ENCODE results near the gene TAC4.
"Not testable (repeated sequence)": the region's sequence is repeated elsewhere in the genome, so short reads cannot be mapped to it uniquely, and the experiment has no call there.

TAC4 gene

GRCh38 chr17:49829026-49829425 lies 18.8 kb downstream of the TAC4 start:
- Histone ChIP-seq H3K4me1 (ENCODE audit: insufficient read depth, low read length) (no peaks in the 10 kb centered on the region), H3K36me3 (ENCODE audit: insufficient read depth, low read length) (peaks cover 74% of the 10 kb centered on the region), H2AFZ (ENCODE audit: low read depth, low read length) (no peak overlapping the region), H3K9me3 (ENCODE audit: low read length) (no peaks in the 10 kb centered on the region), H3K27me3 (ENCODE audit: insufficient read depth, low read length) (no peaks in the 10 kb centered on the region), H3K4me3 (ENCODE audit: low read length) (no peak overlapping the region)

GRCh38 chr17:49828325-49828724 lies 19.5 kb downstream of the TAC4 start:
- peaks cover 74% of the 10 kb centered on the region for H3K36me3 ChIP-seq (ENCODE audit: insufficient read depth, low read length)
- not testable (repeated sequence) for H2AFZ ChIP-seq (ENCODE audit: low read depth, low read length); H3K4me3 ChIP-seq (ENCODE audit: low read length); H3K4me1 ChIP-seq (ENCODE audit: insufficient read depth, low read length); H3K27me3 ChIP-seq (ENCODE audit: insufficient read depth, low read length); H3K9me3 ChIP-seq (ENCODE audit: low read length)

- no peaks in the 10 kb centered on the region for H3K4me1 ChIP-seq (ENCODE audit: insufficient read depth, low read length)
- no peaks in the 10 kb centered on the region for H3K27me3 ChIP-seq (ENCODE audit: insufficient read depth, low read length)
- peaks cover 92% of the 10 kb centered on the region for H3K36me3 ChIP-seq (ENCODE audit: insufficient read depth, low read length)
- no peaks in the 10 kb centered on the region for H3K9me3 ChIP-seq (ENCODE audit: low read length)
- no peak overlapping the region for H2AFZ ChIP-seq (ENCODE audit: low read depth, low read length)
- no peak overlapping the region for H3K4me3 ChIP-seq (ENCODE audit: low read length)
Observed at GRCh38 chr17:49825645-49826044, 22.2 kb downstream of the TAC4 start.

GRCh38 chr17:49823614-49824013 lies 24.3 kb downstream of the TAC4 start:
- H3K4me3 ChIP-seq (ENCODE audit: low read length) = no peak overlapping the region
- peaks cover 94% of the 10 kb centered on the region for H3K36me3 ChIP-seq (ENCODE audit: insufficient read depth, low read length)
- no peak overlapping the region for H2AFZ ChIP-seq (ENCODE audit: low read depth, low read length)
- H3K4me1 ChIP-seq (ENCODE audit: insufficient read depth, low read length) = no peaks in the 10 kb centered on the region
- no peaks in the 10 kb centered on the region for H3K27me3 ChIP-seq (ENCODE audit: insufficient read depth, low read length)
- no peaks in the 10 kb centered on the region for H3K9me3 ChIP-seq (ENCODE audit: low read length)

GRCh38 chr17:49822829-49823228 lies 25.0 kb downstream of the TAC4 start:
- Histone ChIP-seq H3K9me3 (ENCODE audit: low read length) (no peaks in the 10 kb centered on the region), H3K27me3 (ENCODE audit: insufficient read depth, low read length) (no peaks in the 10 kb centered on the region), H3K4me3 (ENCODE audit: low read length) (no peak overlapping the region), H3K36me3 (ENCODE audit: insufficient read depth, low read length) (peaks cover 94% of the 10 kb centered on the region), H3K4me1 (ENCODE audit: insufficient read depth, low read length) (no peaks in the 10 kb centered on the region), H2AFZ (ENCODE audit: low read depth, low read length) (no peak overlapping the region)

- no peaks in the 10 kb centered on the region for H3K27me3 ChIP-seq (ENCODE audit: insufficient read depth, low read length)
- no peaks in the 10 kb centered on the region for H3K9me3 ChIP-seq (ENCODE audit: low read length)
- no peaks in the 10 kb centered on the region for H3K4me1 ChIP-seq (ENCODE audit: insufficient read depth, low read length)
- H3K36me3 ChIP-seq (ENCODE audit: insufficient read depth, low read length) = peaks cover 93% of the 10 kb centered on the region
- no peak overlapping the region for H2AFZ ChIP-seq (ENCODE audit: low read depth, low read length)
- no peak overlapping the region for H3K4me3 ChIP-seq (ENCODE audit: low read length)
Observed at GRCh38 chr17:49821916-49822315, 26.0 kb downstream of the TAC4 start.

- Histone ChIP-seq H3K9me3 (ENCODE audit: low read length) (no peaks in the 10 kb centered on the region), H3K4me3 (ENCODE audit: low read length) (no peak overlapping the region), H3K27me3 (ENCODE audit: insufficient read depth, low read length) (no peaks in the 10 kb centered on the region), H3K4me1 (ENCODE audit: insufficient read depth, low read length) (peaks cover 3% of the 10 kb centered on the region), H2AFZ (ENCODE audit: low read depth, low read length) (no peak overlapping the region), H3K36me3 (ENCODE audit: insufficient read depth, low read length) (peaks cover 93% of the 10 kb centered on the region)
Observed at GRCh38 chr17:49821466-49821865, 26.4 kb downstream of the TAC4 start.

GRCh38 chr17:49820773-49821172 lies 27.1 kb downstream of the TAC4 start:
- no peaks in the 10 kb centered on the region for H3K9me3 ChIP-seq (ENCODE audit: low read length)
- H3K36me3 ChIP-seq (ENCODE audit: insufficient read depth, low read length) = peaks cover 86% of the 10 kb centered on the region
- no peak overlapping the region for H3K4me3 ChIP-seq (ENCODE audit: low read length)
- no peak overlapping the region for H2AFZ ChIP-seq (ENCODE audit: low read depth, low read length)
- peaks cover 10% of the 10 kb centered on the region for H3K4me1 ChIP-seq (ENCODE audit: insufficient read depth, low read length)
- H3K27me3 ChIP-seq (ENCODE audit: insufficient read depth, low read length) = no peaks in the 10 kb centered on the region

GRCh38 chr17:49819651-49820050 lies 28.2 kb downstream of the TAC4 start:
- Histone ChIP-seq H3K27me3 (ENCODE audit: insufficient read depth, low read length) (no peaks in the 10 kb centered on the region), H3K36me3 (ENCODE audit: insufficient read depth, low read length) (peaks cover 77% of the 10 kb centered on the region), H3K4me1 (ENCODE audit: insufficient read depth, low read length) (peaks cover 22% of the 10 kb centered on the region), H2AFZ (ENCODE audit: low read depth, low read length) (no peak overlapping the region), H3K9me3 (ENCODE audit: low read length) (no peaks in the 10 kb centered on the region), H3K4me3 (ENCODE audit: low read length) (no peak overlapping the region)

GRCh38 chr17:49819138-49819537 lies 28.7 kb downstream of the TAC4 start:
- Histone ChIP-seq H3K9me3 (ENCODE audit: low read length) (no peaks in the 10 kb centered on the region), H2AFZ (ENCODE audit: low read depth, low read length) (no peak overlapping the region), H3K4me1 (ENCODE audit: insufficient read depth, low read length) (peaks cover 27% of the 10 kb centered on the region), H3K27me3 (ENCODE audit: insufficient read depth, low read length) (no peaks in the 10 kb centered on the region), H3K4me3 (ENCODE audit: low read length) (no peak overlapping the region), H3K36me3 (ENCODE audit: insufficient read depth, low read length) (peaks cover 71% of the 10 kb centered on the region)

GRCh38 chr17:49817993-49818392 lies 29.9 kb downstream of the TAC4 start:
- H3K4me1 ChIP-seq (ENCODE audit: insufficient read depth, low read length) = peaks cover 30% of the 10 kb centered on the region
- peaks cover 71% of the 10 kb centered on the region for H3K36me3 ChIP-seq (ENCODE audit: insufficient read depth, low read length)

GRCh38 chr17:49815761-49816281 lies 32.0 kb downstream of the TAC4 start:
- H3K9me3 ChIP-seq (ENCODE audit: low read length) = no peaks in the 10 kb centered on the region
- H3K36me3 ChIP-seq (ENCODE audit: insufficient read depth, low read length) = peaks cover 61% of the 10 kb centered on the region
- H3K4me1 ChIP-seq (ENCODE audit: insufficient read depth, low read length) = peaks cover 30% of the 10 kb centered on the region
- no peaks in the 10 kb centered on the region for H3K27me3 ChIP-seq (ENCODE audit: insufficient read depth, low read length)
- peak overlapping the region; percentile 32 for H3K4me3 ChIP-seq (ENCODE audit: low read length)
- H2AFZ ChIP-seq (ENCODE audit: low read depth, low read length) = peak overlapping the region; percentile 57

More at GRCh38 chr17:49817993-49818392, 29.9 kb downstream of the TAC4 start:
- H2AFZ ChIP-seq (ENCODE audit: low read depth, low read length) = no peak overlapping the region
- H3K9me3 ChIP-seq (ENCODE audit: low read length) = no peaks in the 10 kb centered on the region
- no peaks in the 10 kb centered on the region for H3K27me3 ChIP-seq (ENCODE audit: insufficient read depth, low read length)
- H3K4me3 ChIP-seq (ENCODE audit: low read length) = no peak overlapping the region

- Histone ChIP-seq H3K36me3 (ENCODE audit: insufficient read depth, low read length) (peaks cover 61% of the 10 kb centered on the region), H3K27me3 (ENCODE audit: insufficient read depth, low read length) (no peaks in the 10 kb centered on the region), H3K4me3 (ENCODE audit: low read length) (peak overlapping the region; percentile 32), H2AFZ (ENCODE audit: low read depth, low read length) (peak overlapping the region; percentile 57), H3K4me1 (ENCODE audit: insufficient read depth, low read length) (peaks cover 30% of the 10 kb centered on the region), H3K9me3 (ENCODE audit: low read length) (no peaks in the 10 kb centered on the region)
Observed at GRCh38 chr17:49814781-49815529, 32.9 kb downstream of the TAC4 start.

- peaks cover 77% of the 10 kb centered on the region for H3K36me3 ChIP-seq (ENCODE audit: insufficient read depth, low read length)
- no peaks in the 10 kb centered on the region for H3K9me3 ChIP-seq (ENCODE audit: low read length)
- H2AFZ ChIP-seq (ENCODE audit: low read depth, low read length) = no peak overlapping the region
- no peak overlapping the region for H3K4me3 ChIP-seq (ENCODE audit: low read length)
- no peaks in the 10 kb centered on the region for H3K27me3 ChIP-seq (ENCODE audit: insufficient read depth, low read length)
- peaks cover 2% of the 10 kb centered on the region for H3K4me1 ChIP-seq (ENCODE audit: insufficient read depth, low read length)
Observed at GRCh38 chr17:49809056-49809455, 38.8 kb downstream of the TAC4 start.

Data from neuron (in vitro differentiated cells).